HG02642 (cell line): ENCODE results near the gene TBC1D5.
"Not testable (repeated sequence)": the region's sequence is repeated elsewhere in the genome, so short reads cannot be mapped to it uniquely, and the experiment has no call there.

ENCODE experiments used
- ATAC-seq: cut with Tn5 transposase; IDR thresholded peaks from one replicate; pipeline ENCODE4 v1.9.1; 2021; ENCODE audit warnings: mild to moderate bottlenecking; ENCODE audit not compliant: unreplicated experiment, poor library complexity

Gene TBC1D5

GRCh38 chr3:17431484-17432045 lies 310.9 kb downstream of the TBC1D5 start:
- ATAC-seq: no peak

GRCh38 chr3:17431004-17431403 lies 311.4 kb downstream of the TBC1D5 start:
- ATAC-seq: no peak

GRCh38 chr3:17430582-17430981 lies 311.8 kb downstream of the TBC1D5 start:
- no peak for ATAC-seq

GRCh38 chr3:17423786-17424536 lies 318.5 kb downstream of the TBC1D5 start:
- no peak for ATAC-seq

- no peak for ATAC-seq
These were observed 319.8 kb downstream of the TBC1D5 start for GRCh38 chr3:17422636-17423035.

- no peak for ATAC-seq
These were observed 321.8 kb downstream of the TBC1D5 start for GRCh38 chr3:17420668-17421067.

GRCh38 chr3:17412950-17413530 lies 329.4 kb downstream of the TBC1D5 start:
- ATAC-seq: peak; percentile 83

GRCh38 chr3:17411157-17411877 lies 331.1 kb downstream of the TBC1D5 start:
- no peak for ATAC-seq

- no peak for ATAC-seq
These were observed 334.9 kb downstream of the TBC1D5 start for GRCh38 chr3:17407576-17407975.

- no peak for ATAC-seq
These were observed 337.9 kb downstream of the TBC1D5 start for GRCh38 chr3:17404548-17404947.

GRCh38 chr3:17402442-17402841 lies 340.0 kb downstream of the TBC1D5 start:
- no peak for ATAC-seq

GRCh38 chr3:17401912-17402311 lies 340.5 kb downstream of the TBC1D5 start:
- no peak for ATAC-seq

GRCh38 chr3:17399586-17399985 lies 342.8 kb downstream of the TBC1D5 start:
- peak; percentile 47 for ATAC-seq

- peak; percentile 96 for ATAC-seq
These were observed 343.4 kb downstream of the TBC1D5 start for GRCh38 chr3:17398959-17399551.

- no peak for ATAC-seq
These were observed 346.4 kb downstream of the TBC1D5 start for GRCh38 chr3:17396036-17396435.

GRCh38 chr3:17394541-17395155 lies 347.8 kb downstream of the TBC1D5 start:
- ATAC-seq: no peak

GRCh38 chr3:17392516-17392915 lies 349.9 kb downstream of the TBC1D5 start:
- not testable (repeated sequence) for ATAC-seq

- no peak for ATAC-seq
These were observed 351.6 kb downstream of the TBC1D5 start for GRCh38 chr3:17390785-17391184.

GRCh38 chr3:17387108-17387507 lies 355.3 kb downstream of the TBC1D5 start:
- no peak for ATAC-seq

GRCh38 chr3:17386432-17386831 lies 356.0 kb downstream of the TBC1D5 start:
- ATAC-seq: no peak
